Neural progenitor cell (in vitro differentiated cells): Measurements from ENCODE around the gene CDH23.

ENCODE experiments used
- EZH2 ChIP-seq: fragments of 200-600 bp; sonication (generic); IDR thresholded peaks from 2 replicates; pipeline ENCODE4 v1.6.1; 2017; ENCODE audit warnings: antibody characterized with exemption, mild to moderate bottlenecking, moderate library complexity
- EZH2phosphoT487 ChIP-seq: fragments of 200-600 bp; sonication (generic); IDR thresholded peaks from 2 replicates; pipeline ENCODE4 v1.6.1; 2017; ENCODE audit warnings: antibody characterized with exemption
- TF ChIP-seq, protein P1 (sequence below): fragments of 200-600 bp; sonication (generic); IDR thresholded peaks from 2 replicates; pipeline ENCODE4 v1.5.1; 2017; ENCODE audit warnings: antibody characterized with exemption, mild to moderate bottlenecking

DNA sequence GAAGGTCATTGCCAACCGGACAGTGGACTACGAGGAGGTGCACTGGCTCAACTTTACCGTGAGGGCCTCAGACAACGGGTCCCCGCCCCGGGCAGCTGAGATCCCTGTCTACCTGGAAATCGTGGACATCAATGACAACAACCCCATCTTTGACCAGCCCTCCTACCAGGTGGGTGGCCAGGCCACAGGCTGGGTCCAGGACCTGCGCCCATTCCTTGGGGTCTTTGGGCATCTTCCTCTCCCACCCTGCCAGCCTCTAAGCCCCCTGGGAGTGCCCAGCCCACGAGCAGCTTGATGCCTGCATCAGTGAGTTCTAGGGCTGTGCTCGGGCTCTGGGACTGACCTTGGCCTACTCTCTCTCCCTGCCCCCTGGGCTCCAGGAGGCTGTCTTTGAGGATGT lies 402.4 kb downstream of the CDH23 start:
- TF ChIP-seq EZH2 (no peak), EZH2phosphoT487 (no peak)
- TF ChIP-seq, protein P1, sequence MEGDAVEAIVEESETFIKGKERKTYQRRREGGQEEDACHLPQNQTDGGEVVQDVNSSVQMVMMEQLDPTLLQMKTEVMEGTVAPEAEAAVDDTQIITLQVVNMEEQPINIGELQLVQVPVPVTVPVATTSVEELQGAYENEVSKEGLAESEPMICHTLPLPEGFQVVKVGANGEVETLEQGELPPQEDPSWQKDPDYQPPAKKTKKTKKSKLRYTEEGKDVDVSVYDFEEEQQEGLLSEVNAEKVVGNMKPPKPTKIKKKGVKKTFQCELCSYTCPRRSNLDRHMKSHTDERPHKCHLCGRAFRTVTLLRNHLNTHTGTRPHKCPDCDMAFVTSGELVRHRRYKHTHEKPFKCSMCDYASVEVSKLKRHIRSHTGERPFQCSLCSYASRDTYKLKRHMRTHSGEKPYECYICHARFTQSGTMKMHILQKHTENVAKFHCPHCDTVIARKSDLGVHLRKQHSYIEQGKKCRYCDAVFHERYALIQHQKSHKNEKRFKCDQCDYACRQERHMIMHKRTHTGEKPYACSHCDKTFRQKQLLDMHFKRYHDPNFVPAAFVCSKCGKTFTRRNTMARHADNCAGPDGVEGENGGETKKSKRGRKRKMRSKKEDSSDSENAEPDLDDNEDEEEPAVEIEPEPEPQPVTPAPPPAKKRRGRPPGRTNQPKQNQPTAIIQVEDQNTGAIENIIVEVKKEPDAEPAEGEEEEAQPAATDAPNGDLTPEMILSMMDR = no peak
